Type B pancreatic cell (in vitro differentiated cells): ENCODE results near the gene TRPC1. TPM values are rescaled to one million over a fixed set of nuclear protein-coding genes. Genes with fewer than 3 reads are reported as not detected.

Experiments
- DNase-seq: peaks from one replicate; pipeline ENCODE4 v3.0.0; 2021; ENCODE audit warnings: mixed read lengths; ENCODE audit not compliant: unreplicated experiment; ENCODE audit errors: extremely low spot score
- H3K27ac Mint-ChIP-seq: 2 replicates; pipeline ENCODE4 v1.8.0; 2021; ENCODE audit warnings: mild to moderate bottlenecking, mixed read lengths
- H3K27me3 Mint-ChIP-seq: 2 replicates; pipeline ENCODE4 v1.8.0; 2021; ENCODE audit warnings: mixed read lengths
- H3K36me3 Mint-ChIP-seq: 2 replicates; pipeline ENCODE4 v1.8.0; 2021; ENCODE audit warnings: mixed read lengths
- H3K4me1 Mint-ChIP-seq: one replicate; pipeline ENCODE4 v1.8.0; 2021; ENCODE audit warnings: mixed read lengths; ENCODE audit not compliant: unreplicated experiment
- H3K4me3 Mint-ChIP-seq: 2 replicates; pipeline ENCODE4 v1.8.0; 2021; ENCODE audit warnings: mild to moderate bottlenecking, mixed read lengths
- H3K9me3 Mint-ChIP-seq: 2 replicates; pipeline ENCODE4 v1.8.0; 2021; ENCODE audit warnings: mixed read lengths
- total RNA-seq: library from RNA; stranded (reverse); gene quantifications from 2 replicates; pipeline ENCODE4 v1.2.1, GENCODE V29; 2021; ENCODE audit warnings: low replicate concordance
- TF ChIP-seq, protein P1 (sequence below): fragments of 200-600 bp; sonication (generic); conservative IDR thresholded peaks from 2 replicates; pipeline ENCODE4 v1.5.0; 2021; ENCODE audit warnings: antibody characterized with exemption, mild to moderate bottlenecking

TRPC1 gene
- total RNA-seq, 1 donor from 2014 or later: 11.7 TPM

DNA sequence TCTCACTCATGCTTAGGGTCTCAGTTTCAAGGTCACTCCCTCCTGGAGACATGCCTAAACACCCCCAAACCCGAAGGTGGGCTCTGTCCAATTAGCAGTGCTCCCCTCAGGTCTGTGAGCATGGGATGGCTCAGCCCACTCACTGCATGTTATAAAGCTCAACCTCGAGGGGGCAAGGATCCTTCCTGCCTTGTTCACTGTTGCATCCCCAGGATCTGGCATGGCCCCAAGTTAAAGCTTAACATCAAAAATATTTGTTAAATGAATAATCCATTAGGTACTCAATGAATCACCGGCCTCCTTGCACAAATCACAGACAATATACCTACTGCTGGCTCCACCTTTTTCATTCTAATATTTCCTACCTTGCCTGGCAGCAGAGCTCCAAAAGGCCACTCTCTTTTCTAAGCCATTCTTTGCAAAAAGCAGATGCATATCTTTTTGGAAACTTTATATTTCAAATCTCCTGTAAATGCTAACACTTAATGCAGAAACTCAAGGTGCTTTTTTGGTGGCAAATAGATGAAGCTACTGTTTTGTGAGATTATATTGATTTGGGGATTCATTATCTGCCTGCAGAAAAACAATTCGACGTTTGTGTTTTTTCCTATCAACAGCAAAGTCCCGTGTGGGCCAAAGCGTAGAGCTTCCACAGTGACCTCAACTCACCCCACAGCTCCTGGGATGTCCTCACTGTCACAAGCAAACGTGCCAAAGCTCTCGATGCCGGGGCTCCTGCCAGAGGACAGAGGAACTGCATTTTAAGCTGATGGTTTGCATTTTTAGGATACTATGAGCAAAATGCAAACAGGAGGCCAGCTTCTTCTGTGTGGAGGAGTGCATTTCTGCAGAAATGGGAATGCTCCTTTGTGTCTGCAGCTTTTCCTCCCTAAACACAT is 129.7 kb downstream of the TRPC1 start:
- H3K4me3 Mint-ChIP-seq: no peak overlapping the region
- H3K36me3 Mint-ChIP-seq: no peaks in the 10 kb centered on the region
- H3K4me1 Mint-ChIP-seq: no peaks in the 10 kb centered on the region
- TF ChIP-seq, protein P1, sequence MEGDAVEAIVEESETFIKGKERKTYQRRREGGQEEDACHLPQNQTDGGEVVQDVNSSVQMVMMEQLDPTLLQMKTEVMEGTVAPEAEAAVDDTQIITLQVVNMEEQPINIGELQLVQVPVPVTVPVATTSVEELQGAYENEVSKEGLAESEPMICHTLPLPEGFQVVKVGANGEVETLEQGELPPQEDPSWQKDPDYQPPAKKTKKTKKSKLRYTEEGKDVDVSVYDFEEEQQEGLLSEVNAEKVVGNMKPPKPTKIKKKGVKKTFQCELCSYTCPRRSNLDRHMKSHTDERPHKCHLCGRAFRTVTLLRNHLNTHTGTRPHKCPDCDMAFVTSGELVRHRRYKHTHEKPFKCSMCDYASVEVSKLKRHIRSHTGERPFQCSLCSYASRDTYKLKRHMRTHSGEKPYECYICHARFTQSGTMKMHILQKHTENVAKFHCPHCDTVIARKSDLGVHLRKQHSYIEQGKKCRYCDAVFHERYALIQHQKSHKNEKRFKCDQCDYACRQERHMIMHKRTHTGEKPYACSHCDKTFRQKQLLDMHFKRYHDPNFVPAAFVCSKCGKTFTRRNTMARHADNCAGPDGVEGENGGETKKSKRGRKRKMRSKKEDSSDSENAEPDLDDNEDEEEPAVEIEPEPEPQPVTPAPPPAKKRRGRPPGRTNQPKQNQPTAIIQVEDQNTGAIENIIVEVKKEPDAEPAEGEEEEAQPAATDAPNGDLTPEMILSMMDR: no peak
- no peaks in the 10 kb centered on the region for H3K9me3 Mint-ChIP-seq
- peaks cover 5% of the 10 kb centered on the region for H3K27me3 Mint-ChIP-seq
- no peak overlapping the region for H3K27ac Mint-ChIP-seq
- DNase-seq: no peak

DNA sequence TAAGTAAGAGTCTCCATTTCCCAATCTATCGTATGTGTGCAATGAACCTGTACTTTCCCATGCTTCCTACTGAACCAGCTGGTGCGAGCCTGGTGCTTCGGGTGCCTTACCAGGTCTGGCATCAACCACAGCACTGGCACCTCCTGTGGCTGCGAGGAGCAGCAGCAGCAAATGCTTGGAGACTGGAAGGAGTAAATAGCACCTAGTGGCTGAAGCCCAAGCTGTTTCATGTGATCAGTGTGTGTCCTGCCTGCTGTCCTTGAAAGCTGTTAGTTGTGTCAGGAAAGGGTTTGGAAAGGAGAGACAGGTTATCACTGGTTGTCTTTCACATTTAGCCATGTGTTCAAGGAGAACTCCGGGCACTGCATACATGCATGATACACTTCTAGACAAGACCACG is 133.2 kb downstream of the TRPC1 start:
- H3K27ac Mint-ChIP-seq: no peak overlapping the region
- H3K36me3 Mint-ChIP-seq: no peaks in the 10 kb centered on the region
- H3K4me1 Mint-ChIP-seq: no peaks in the 10 kb centered on the region
- no peak for DNase-seq
- TF ChIP-seq, protein P1: peak; percentile 39
- H3K27me3 Mint-ChIP-seq: peaks cover 5% of the 10 kb centered on the region
- no peaks in the 10 kb centered on the region for H3K9me3 Mint-ChIP-seq
- no peak overlapping the region for H3K4me3 Mint-ChIP-seq

Other genes with a start within 250 kb of the TRPC1 start
- gene ATR, start 145.3 kb upstream of the TRPC1 start, total RNA-seq: 22.1 and 30.0 TPM in 2 replicates
- gene PLS1, start 127.6 kb upstream of the TRPC1 start, total RNA-seq: 14.6 and 23.2 TPM in 2 replicates
- gene PCOLCE2, start 165.0 kb downstream of the TRPC1 start, total RNA-seq: 1.0 and 7.2 TPM in 2 replicates
- gene PAQR9, start 239.6 kb downstream of the TRPC1 start, total RNA-seq: 0.12 and 0.58 TPM in 2 replicates